H9 (cell line): ENCODE measurements around the gene RNPS1. TPM values are rescaled to one million over a fixed set of nuclear protein-coding genes. Genes with fewer than 3 reads are reported as not detected.

Source experiments
- DNase-seq: peaks from one replicate; pipeline ENCODE4 v3.0.0-alpha.2; 2017
- H2AFZ ChIP-seq: one replicate; pipeline ENCODE4 v1.6.1; 2013; ENCODE audit warnings: mild to moderate bottlenecking, low read length, control low read depth, moderate library complexity
- H2AK5ac ChIP-seq: 2 replicates; pipeline ENCODE4 v1.6.1; 2013; ENCODE audit warnings: low read length, control low read depth, mixed read lengths; ENCODE audit not compliant: insufficient read length
- H2BK120ac ChIP-seq: one replicate; pipeline ENCODE4 v1.6.1; 2013; ENCODE audit warnings: low read depth, mild to moderate bottlenecking, low read length, control low read depth, inconsistent platforms; ENCODE audit not compliant: poor library complexity, severe bottlenecking
- H2BK12ac ChIP-seq: 2 replicates; pipeline ENCODE4 v1.6.1; 2013; ENCODE audit warnings: low read length, control low read depth, mixed read lengths, low read depth; ENCODE audit not compliant: insufficient read length
- H2BK15ac ChIP-seq: 2 replicates; pipeline ENCODE4 v1.6.1; 2013; ENCODE audit warnings: low read depth, low read length, control low read depth
- H2BK20ac ChIP-seq: one replicate; pipeline ENCODE4 v1.6.1; 2013; ENCODE audit warnings: low read depth, mild to moderate bottlenecking, low read length, control low read depth, inconsistent platforms; ENCODE audit not compliant: poor library complexity, severe bottlenecking
- H2BK5ac ChIP-seq: 2 replicates; pipeline ENCODE4 v1.6.1; 2013; ENCODE audit warnings: low read length, control low read depth, mixed read lengths; ENCODE audit not compliant: insufficient read length
- H3K14ac ChIP-seq: 2 replicates; pipeline ENCODE4 v1.6.1; 2013; ENCODE audit warnings: low read length, control low read depth; ENCODE audit not compliant: insufficient read depth
- H3K18ac ChIP-seq: 2 replicates; pipeline ENCODE4 v1.6.1; 2013; ENCODE audit warnings: low read depth, mild to moderate bottlenecking, mixed read lengths, low read length, control low read depth; ENCODE audit not compliant: insufficient read length
- H3K23ac ChIP-seq: 2 replicates; pipeline ENCODE4 v1.6.1; 2013; ENCODE audit warnings: low read length, control low read depth, mixed read lengths, low read depth; ENCODE audit not compliant: insufficient read length
- H3K23me2 ChIP-seq: 2 replicates; pipeline ENCODE4 v1.6.1; 2013; ENCODE audit warnings: low read depth, mild to moderate bottlenecking, mixed read lengths, low read length, control low read depth; ENCODE audit not compliant: insufficient read length, poor library complexity, severe bottlenecking
- H3K27ac ChIP-seq: 2 replicates; pipeline ENCODE4 v1.5.1; 2013; ENCODE audit warnings: low read length, control low read depth, mixed read lengths, low read depth; ENCODE audit not compliant: insufficient read length
- H3K27me3 ChIP-seq: 2 replicates; pipeline ENCODE4 v1.6.1; 2013; ENCODE audit warnings: low read length, control low read depth, inconsistent platforms; ENCODE audit not compliant: insufficient read depth
- H3K4ac ChIP-seq: 2 replicates; pipeline ENCODE4 v1.6.1; 2013; ENCODE audit warnings: low read depth, mild to moderate bottlenecking, control low read depth, inconsistent platforms, low read length, moderate library complexity
- H3K4me1 ChIP-seq: 2 replicates; pipeline ENCODE4 v1.6.1; 2013; ENCODE audit warnings: low read length, control low read depth, inconsistent platforms; ENCODE audit not compliant: insufficient read depth
- H3K4me2 ChIP-seq: 2 replicates; pipeline ENCODE4 v1.6.1; 2013; ENCODE audit warnings: low read length, control low read depth, mixed read lengths; ENCODE audit not compliant: insufficient read length, insufficient read depth
- H3K56ac ChIP-seq: 2 replicates; pipeline ENCODE4 v1.6.1; 2013; ENCODE audit warnings: low read depth, mild to moderate bottlenecking, mixed read lengths, low read length, control low read depth; ENCODE audit not compliant: insufficient read length
- H3K79me1 ChIP-seq: 2 replicates; pipeline ENCODE4 v1.6.1; 2013; ENCODE audit warnings: low read depth, mild to moderate bottlenecking, moderate library complexity, low read length, control low read depth, inconsistent platforms; ENCODE audit not compliant: insufficient read depth, poor library complexity, severe bottlenecking
- H3K79me2 ChIP-seq: 2 replicates; pipeline ENCODE4 v1.6.1; 2013; ENCODE audit warnings: low read length, control low read depth, inconsistent platforms; ENCODE audit not compliant: insufficient read depth
- H3K9ac ChIP-seq: 2 replicates; pipeline ENCODE4 v1.6.1; 2013; ENCODE audit warnings: low read length, control low read depth, mixed read lengths; ENCODE audit not compliant: insufficient read length; ENCODE audit errors: extremely low read depth
- H3K9me3 ChIP-seq: one replicate; pipeline ENCODE4 v1.6.1; 2013; ENCODE audit warnings: low read depth, low read length, inconsistent platforms; ENCODE audit not compliant: control insufficient read depth
- H3T11ph ChIP-seq: one replicate; pipeline ENCODE4 v1.6.1; 2013; ENCODE audit warnings: mild to moderate bottlenecking, low read length, control low read depth, inconsistent platforms
- H4K20me1 ChIP-seq: one replicate; pipeline ENCODE4 v1.6.1; 2013; ENCODE audit not compliant: control insufficient read depth, insufficient read length, insufficient read depth
- H4K5ac ChIP-seq: 2 replicates; pipeline ENCODE4 v1.6.1; 2013; ENCODE audit warnings: low read depth, mild to moderate bottlenecking, mixed read lengths, low read length, control low read depth; ENCODE audit not compliant: insufficient read length
- H4K8ac ChIP-seq: replicated peaks from 2 replicates; pipeline ENCODE4 v1.6.1; 2013; ENCODE audit warnings: low read length, control low read depth, mixed read lengths, low read depth; ENCODE audit not compliant: insufficient read length
- H4K91ac ChIP-seq: 2 replicates; pipeline ENCODE4 v1.6.1; 2013; ENCODE audit warnings: low read depth, mild to moderate bottlenecking, moderate library complexity, mixed read lengths, low read length, control low read depth; ENCODE audit not compliant: insufficient read length
- H3K27ac Mint-ChIP-seq, 3 experiments: 2 replicates in 2 of 3; 3 replicates in 1 of 3; pipeline ENCODE4 v1.8.0; 2020 to 2021; ENCODE audit warnings: mixed read lengths in 3 of 3, mild to moderate bottlenecking in 1 of 3, moderate library complexity in 1 of 3
- H3K27me3 Mint-ChIP-seq: 2 replicates; pipeline ENCODE4 v1.8.0; 2021; ENCODE audit warnings: low read depth, mild to moderate bottlenecking, moderate library complexity, mixed read lengths
- H3K36me3 Mint-ChIP-seq, 3 experiments: 2 replicates in 2 of 3; 3 replicates in 1 of 3; pipeline ENCODE4 v1.8.0; 2020 to 2021; ENCODE audit warnings: low read depth in 3 of 3, mixed read lengths in 3 of 3; ENCODE audit not compliant: insufficient read depth in 1 of 3
- H3K4me1 Mint-ChIP-seq, 2 experiments: 2 replicates each; pipeline ENCODE4 v1.8.0; 2020; ENCODE audit warnings: mixed read lengths in 2 of 2
- H3K4me3 Mint-ChIP-seq, 2 experiments: 2 replicates in 1 of 2; 3 replicates in 1 of 2; pipeline ENCODE4 v1.8.0; 2020 to 2021; ENCODE audit warnings: mild to moderate bottlenecking in 2 of 2, mixed read lengths in 2 of 2, moderate library complexity in 1 of 2
- H3K9me3 Mint-ChIP-seq, 2 experiments: 2 replicates in 1 of 2; 3 replicates in 1 of 2; pipeline ENCODE4 v1.8.0; 2020; ENCODE audit warnings: mild to moderate bottlenecking in 2 of 2, mixed read lengths in 2 of 2, moderate library complexity in 1 of 2
- CTCF ChIP-seq: fragments of 200-600 bp; sonication (generic); conservative IDR thresholded peaks from 3 replicates; pipeline ENCODE4 v1.8.0; 2021; ENCODE audit warnings: antibody characterized with exemption, mild to moderate bottlenecking
- WGBS: extraction: QIAGEN DNeasy Blood & Tissue Kit; methylation state at CpG from one replicate; pipeline ENCODE4 v1.1.7; 2013; ENCODE audit warnings: missing lambda C conversion rate, low lambda C conversion rate, mixed read lengths; ENCODE audit not compliant: insufficient read length; ENCODE audit errors: extremely low coverage; 5-methylcytosine and 5-hydroxymethylcytosine counted together
- total RNA-seq: library from RNA; stranded (reverse); gene quantifications from 2 replicates; pipeline ENCODE4 v1.2.1, GENCODE V29; 2021

RNPS1 gene
- total RNA-seq, 1 experiment from 2014 or later = 384 TPM

DNA sequence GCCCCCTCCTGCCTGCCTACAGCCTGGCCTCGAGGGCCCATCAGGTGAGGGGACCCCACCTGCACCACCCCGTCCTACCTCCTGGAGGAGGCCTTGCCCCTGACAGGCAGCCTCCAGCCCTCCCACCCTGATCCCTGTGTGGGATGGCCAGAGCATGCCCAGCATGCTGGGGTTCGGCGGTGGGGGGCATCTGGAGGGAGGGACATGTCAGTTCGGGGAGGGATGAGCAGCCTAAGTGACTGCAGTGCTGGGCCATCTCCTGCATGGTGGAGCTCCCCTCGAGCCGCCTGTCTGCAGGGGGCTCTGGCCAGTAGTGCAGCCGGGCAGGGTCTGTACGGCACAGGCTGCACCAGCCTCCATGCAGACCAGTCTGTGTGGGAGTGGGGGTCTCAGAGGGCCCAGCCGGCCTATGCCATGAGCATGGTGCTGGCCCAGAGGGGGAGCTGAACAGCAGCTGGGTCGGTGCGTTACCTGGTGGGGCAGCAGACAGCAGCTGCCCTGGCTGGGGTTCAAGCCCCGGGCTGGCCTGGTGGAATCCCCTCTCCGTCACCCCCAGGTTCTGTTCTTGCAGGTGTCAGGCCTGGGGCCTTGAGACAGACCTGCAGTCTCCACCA lies 4.0 kb upstream of the RNPS1 start:
- no CpG with 5 or more reads among the region's 14 CpGs for WGBS
- Histone ChIP-seq H3K27me3 (no peaks in the 10 kb centered on the region), H3K9me3 (no peaks in the 10 kb centered on the region), H3K4ac (no peak overlapping the region), H2BK15ac (no peak overlapping the region), H3K23me2 (no peaks in the 10 kb centered on the region), H4K20me1 (no peaks in the 10 kb centered on the region), H3K14ac (no peak overlapping the region; the same call in 1 of the 2 replicates), H3K56ac (no peak overlapping the region), H4K8ac (no peak overlapping the region), H4K91ac (no peak overlapping the region), H3K79me1 (no peaks in the 10 kb centered on the region), H3K79me2 (peaks cover 6% of the 10 kb centered on the region; the same call in 1 of the 2 replicates), H3K4me2 (no peak overlapping the region), H3K9ac (no peak overlapping the region), H3K23ac (no peak overlapping the region), H3K4me1 (no peaks in the 10 kb centered on the region), H3T11ph (no peak overlapping the region), H2BK12ac (no peak overlapping the region), H3K27ac (no peak overlapping the region), H2BK5ac (no peak overlapping the region), H2BK20ac (no peak overlapping the region), H4K5ac (no peak overlapping the region), H2AFZ (no peak overlapping the region), H3K18ac (no peak overlapping the region), H2BK120ac (no peak overlapping the region), H2AK5ac (no peak overlapping the region)
- H3K4me1 Mint-ChIP-seq = peaks cover 12 to 16% of the 10 kb centered on the region in 2 experiments
- TF ChIP-seq CTCF = no peak
- no peaks in the 10 kb centered on the region for H3K9me3 Mint-ChIP-seq
- H3K36me3 Mint-ChIP-seq = peaks cover under 1 to 8% (median 4%) of the 10 kb centered on the region in 3 experiments; a peak in 5 of 7 replicates
- no peak overlapping the region for H3K4me3 Mint-ChIP-seq
- no peak for DNase-seq
- H3K27me3 Mint-ChIP-seq = peaks cover 6% of the 10 kb centered on the region; the same call in 1 of the 2 replicates
- no peak overlapping the region; a peak in 1 of 7 replicates for H3K27ac Mint-ChIP-seq
